ENCODE measurements around the gene SVEP1.

SVEP1 gene

DNA sequence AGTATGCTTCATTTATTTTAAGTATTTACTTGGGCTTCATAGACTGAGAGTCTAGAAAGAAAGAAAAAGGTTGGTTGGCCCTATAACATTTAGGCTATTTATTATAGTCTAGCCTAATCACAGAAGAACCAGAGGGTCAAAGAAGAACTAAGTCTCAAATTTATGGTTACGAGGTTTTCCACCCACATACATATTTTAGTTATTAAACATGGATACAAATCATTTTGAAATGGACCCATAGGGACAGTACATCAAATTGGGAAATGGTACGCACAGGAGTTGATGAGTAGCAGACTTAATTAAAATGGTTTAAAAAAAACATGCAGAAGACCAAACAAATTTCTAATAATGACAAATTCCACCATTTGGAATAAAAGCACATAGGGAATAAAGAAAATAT lies 17.7 kb downstream of the SVEP1 start:
- Histone ChIP-seq H2AFZ (ENCODE audit: low read length) (no peak overlapping the region), H2BK12ac (ENCODE audit: low read length) (no peak overlapping the region), H3K23ac (ENCODE audit: low read depth, low read length, poor library complexity) (no peak overlapping the region), H3K4me2 (ENCODE audit: insufficient read depth, low read length, poor library complexity, severe bottlenecking) (no peak overlapping the region), H2BK120ac (ENCODE audit: low read depth, low read length) (no peak overlapping the region), H2AK5ac (ENCODE audit: low read depth, low read length) (no peak overlapping the region), H3K79me1 (ENCODE audit: low read depth, low read length) (no peaks in the 10 kb centered on the region), H4K8ac (ENCODE audit: low read depth, low read length) (no peak overlapping the region), H4K91ac (ENCODE audit: low read depth, low read length, poor library complexity) (no peak overlapping the region), H3K14ac (ENCODE audit: low read length) (no peak overlapping the region), H3K27me3 (ENCODE audit: control insufficient read depth in 3 of 3, insufficient read depth in 3 of 3, low read depth in 1 of 3, low read length in 3 of 3) (no peaks in the 10 kb centered on the region), H2BK15ac (ENCODE audit: low read length) (no peak overlapping the region), H3K27ac (replicated peaks; ENCODE audit: low read length) (no peak overlapping the region), H3K36me3 (replicated peaks in 1 of 2; ENCODE audit: control insufficient read depth in 2 of 2, insufficient read depth in 2 of 2, low read length in 2 of 2) (no peaks in the 10 kb centered on the region), H2BK5ac (ENCODE audit: low read length) (no peak overlapping the region), H3K18ac (ENCODE audit: low read length) (no peak overlapping the region), H3K9ac (ENCODE audit: low read depth, low read length, poor library complexity) (no peak overlapping the region), H3K4me1 (ENCODE audit: control insufficient read depth in 2 of 2, insufficient read depth in 1 of 2, low read depth in 1 of 2, low read length in 2 of 2) (no peaks in the 10 kb centered on the region), H3K4ac (ENCODE audit: low read length) (no peak overlapping the region), H3K9me3 (replicated peaks in 1 of 2; ENCODE audit: control insufficient read depth in 2 of 2, insufficient read depth in 1 of 2, low read depth in 1 of 2, low read length in 2 of 2) (no peaks in the 10 kb centered on the region), H3K4me3 (ENCODE audit: low read length in 2 of 2) (no peak overlapping the region)
- WGBS, 2 donors (ENCODE audit: extremely low coverage in 2 of 2, insufficient read length in 2 of 2, insufficient replicate concordance in 1 of 2), result no CpG with 5 or more reads among the region's 2 CpGs
- DNase-seq (ENCODE audit: low spot score), result no peak

GRCh38 chr9:110559869-110560268 lies 19.7 kb downstream of the SVEP1 start:
- H4K8ac ChIP-seq (ENCODE audit: low read depth, low read length), result no peak overlapping the region
- no peak overlapping the region for H3K27ac ChIP-seq (replicated peaks; ENCODE audit: low read length)
- no peak overlapping the region for H3K4me3 ChIP-seq (ENCODE audit: low read length in 2 of 2)
- no peaks in the 10 kb centered on the region for H3K36me3 ChIP-seq (replicated peaks in 1 of 2; ENCODE audit: control insufficient read depth in 2 of 2, insufficient read depth in 2 of 2, low read length in 2 of 2)
- no peak overlapping the region for H3K4ac ChIP-seq (ENCODE audit: low read length)
- no peak overlapping the region for H2BK5ac ChIP-seq (ENCODE audit: low read length)
- H3K23ac ChIP-seq (ENCODE audit: low read depth, low read length, poor library complexity), result no peak overlapping the region
- H3K4me1 ChIP-seq (ENCODE audit: control insufficient read depth in 2 of 2, insufficient read depth in 1 of 2, low read depth in 1 of 2, low read length in 2 of 2), result peaks cover 0 to 4% of the 10 kb centered on the region in 2 donors
- H3K27me3 ChIP-seq (ENCODE audit: control insufficient read depth in 3 of 3, insufficient read depth in 3 of 3, low read depth in 1 of 3, low read length in 3 of 3), result no peaks in the 10 kb centered on the region
- no CpG with 5 or more reads among the region's 1 CpG for WGBS, 2 donors (ENCODE audit: extremely low coverage in 2 of 2, insufficient read length in 2 of 2, insufficient replicate concordance in 1 of 2)
- no peaks in the 10 kb centered on the region for H3K79me1 ChIP-seq (ENCODE audit: low read depth, low read length)
- H2AK5ac ChIP-seq (ENCODE audit: low read depth, low read length), result no peak overlapping the region
- no peak overlapping the region for H2BK120ac ChIP-seq (ENCODE audit: low read depth, low read length)
- H3K9me3 ChIP-seq (replicated peaks in 1 of 2; ENCODE audit: control insufficient read depth in 2 of 2, insufficient read depth in 1 of 2, low read depth in 1 of 2, low read length in 2 of 2), result no peaks in the 10 kb centered on the region
- no peak for DNase-seq (ENCODE audit: low spot score)
- H2BK15ac ChIP-seq (ENCODE audit: low read length), result no peak overlapping the region
- no peak overlapping the region for H3K4me2 ChIP-seq (ENCODE audit: insufficient read depth, low read length, poor library complexity, severe bottlenecking)
- no peak overlapping the region for H3K14ac ChIP-seq (ENCODE audit: low read length)
- no peak overlapping the region for H2BK12ac ChIP-seq (ENCODE audit: low read length)
- no peak overlapping the region for H2AFZ ChIP-seq (ENCODE audit: low read length)
- H4K91ac ChIP-seq (ENCODE audit: low read depth, low read length, poor library complexity), result no peak overlapping the region
- no peak overlapping the region for H3K9ac ChIP-seq (ENCODE audit: low read depth, low read length, poor library complexity)
- H3K18ac ChIP-seq (ENCODE audit: low read length), result no peak overlapping the region

- peaks cover 0 to 4% of the 10 kb centered on the region in 2 donors for H3K4me1 ChIP-seq (ENCODE audit: control insufficient read depth in 2 of 2, insufficient read depth in 1 of 2, low read depth in 1 of 2, low read length in 2 of 2)
- H3K27ac ChIP-seq (replicated peaks; ENCODE audit: low read length), result no peak overlapping the region
- no peak overlapping the region for H2BK15ac ChIP-seq (ENCODE audit: low read length)
- H4K91ac ChIP-seq (ENCODE audit: low read depth, low read length, poor library complexity), result no peak overlapping the region
- H3K4ac ChIP-seq (ENCODE audit: low read length), result no peak overlapping the region
- no peak overlapping the region for H3K14ac ChIP-seq (ENCODE audit: low read length)
- H3K79me1 ChIP-seq (ENCODE audit: low read depth, low read length), result no peaks in the 10 kb centered on the region
- H3K9me3 ChIP-seq (replicated peaks in 1 of 2; ENCODE audit: control insufficient read depth in 2 of 2, insufficient read depth in 1 of 2, low read depth in 1 of 2, low read length in 2 of 2), result no peaks in the 10 kb centered on the region
- DNase-seq (ENCODE audit: low spot score), result no peak
- H3K9ac ChIP-seq (ENCODE audit: low read depth, low read length, poor library complexity), result no peak overlapping the region
- no peaks in the 10 kb centered on the region for H3K27me3 ChIP-seq (ENCODE audit: control insufficient read depth in 3 of 3, insufficient read depth in 3 of 3, low read depth in 1 of 3, low read length in 3 of 3)
- no peak overlapping the region for H2BK120ac ChIP-seq (ENCODE audit: low read depth, low read length)
- H3K4me3 ChIP-seq (ENCODE audit: low read length in 2 of 2), result no peak overlapping the region
- no peak overlapping the region for H2AK5ac ChIP-seq (ENCODE audit: low read depth, low read length)
- H3K23ac ChIP-seq (ENCODE audit: low read depth, low read length, poor library complexity), result no peak overlapping the region
- no peak overlapping the region for H4K8ac ChIP-seq (ENCODE audit: low read depth, low read length)
- H3K4me2 ChIP-seq (ENCODE audit: insufficient read depth, low read length, poor library complexity, severe bottlenecking), result no peak overlapping the region
- H2AFZ ChIP-seq (ENCODE audit: low read length), result no peak overlapping the region
- no peaks in the 10 kb centered on the region for H3K36me3 ChIP-seq (replicated peaks in 1 of 2; ENCODE audit: control insufficient read depth in 2 of 2, insufficient read depth in 2 of 2, low read length in 2 of 2)
- no peak overlapping the region for H2BK12ac ChIP-seq (ENCODE audit: low read length)
- no peak overlapping the region for H3K18ac ChIP-seq (ENCODE audit: low read length)
- no CpG with 5 or more reads among the region's 6 CpGs for WGBS, 2 donors (ENCODE audit: extremely low coverage in 2 of 2, insufficient read length in 2 of 2, insufficient replicate concordance in 1 of 2)
- no peak overlapping the region for H2BK5ac ChIP-seq (ENCODE audit: low read length)
Observed at GRCh38 chr9:110555551-110556331, 23.8 kb downstream of the SVEP1 start.

- Histone ChIP-seq H2AK5ac (ENCODE audit: low read depth, low read length) (no peak overlapping the region), H3K27ac (replicated peaks; ENCODE audit: low read length) (no peak overlapping the region)
Observed at GRCh38 chr9:110546411-110546871, 33.1 kb downstream of the SVEP1 start.

More at GRCh38 chr9:110546411-110546871, 33.1 kb downstream of the SVEP1 start:
- H3K4me1 ChIP-seq (ENCODE audit: control insufficient read depth in 2 of 2, insufficient read depth in 1 of 2, low read depth in 1 of 2, low read length in 2 of 2), result peaks cover 9 to 12% of the 10 kb centered on the region in 2 donors
- H2BK15ac ChIP-seq (ENCODE audit: low read length), result no peak overlapping the region
- no peak overlapping the region for H4K8ac ChIP-seq (ENCODE audit: low read depth, low read length)
- H3K27me3 ChIP-seq (ENCODE audit: control insufficient read depth in 3 of 3, insufficient read depth in 3 of 3, low read depth in 1 of 3, low read length in 3 of 3), result no peaks in the 10 kb centered on the region
- no peak overlapping the region for H3K4me3 ChIP-seq (ENCODE audit: low read length in 2 of 2)
- H3K18ac ChIP-seq (ENCODE audit: low read length), result no peak overlapping the region
- no peak overlapping the region for H3K14ac ChIP-seq (ENCODE audit: low read length)
- WGBS, 2 donors (ENCODE audit: extremely low coverage in 2 of 2, insufficient read length in 2 of 2, insufficient replicate concordance in 1 of 2), result no CpG with 5 or more reads among the region's 5 CpGs
- H3K9ac ChIP-seq (ENCODE audit: low read depth, low read length, poor library complexity), result no peak overlapping the region
- H2BK12ac ChIP-seq (ENCODE audit: low read length), result no peak overlapping the region
- no peak overlapping the region for H3K23ac ChIP-seq (ENCODE audit: low read depth, low read length, poor library complexity)
- no peak overlapping the region for H4K91ac ChIP-seq (ENCODE audit: low read depth, low read length, poor library complexity)
- no peak overlapping the region for H2BK5ac ChIP-seq (ENCODE audit: low read length)
- no peaks in the 10 kb centered on the region for H3K79me1 ChIP-seq (ENCODE audit: low read depth, low read length)
- H3K4ac ChIP-seq (ENCODE audit: low read length), result no peak overlapping the region
- no peak overlapping the region for H2BK120ac ChIP-seq (ENCODE audit: low read depth, low read length)
- H3K36me3 ChIP-seq (replicated peaks in 1 of 2; ENCODE audit: control insufficient read depth in 2 of 2, insufficient read depth in 2 of 2, low read length in 2 of 2), result no peaks in the 10 kb centered on the region
- no peaks in the 10 kb centered on the region for H3K9me3 ChIP-seq (replicated peaks in 1 of 2; ENCODE audit: control insufficient read depth in 2 of 2, insufficient read depth in 1 of 2, low read depth in 1 of 2, low read length in 2 of 2)
- H3K4me2 ChIP-seq (ENCODE audit: insufficient read depth, low read length, poor library complexity, severe bottlenecking), result no peak overlapping the region
- DNase-seq (ENCODE audit: low spot score), result no peak
- peak overlapping the region; percentile 3 for H2AFZ ChIP-seq (ENCODE audit: low read length)
